NK-92 treated with Interleukin-12 subunit alpha and Interleukin-12 subunit beta, amount 100 ng/mL, for 24 hours (cell line): Measurements from ENCODE around the gene ARHGEF33.

Experiments
- DNase-seq: peaks from one replicate; lab custom pipeline; 2025; lab: John Stamatoyannopoulos, UW

ARHGEF33 gene

DNA sequence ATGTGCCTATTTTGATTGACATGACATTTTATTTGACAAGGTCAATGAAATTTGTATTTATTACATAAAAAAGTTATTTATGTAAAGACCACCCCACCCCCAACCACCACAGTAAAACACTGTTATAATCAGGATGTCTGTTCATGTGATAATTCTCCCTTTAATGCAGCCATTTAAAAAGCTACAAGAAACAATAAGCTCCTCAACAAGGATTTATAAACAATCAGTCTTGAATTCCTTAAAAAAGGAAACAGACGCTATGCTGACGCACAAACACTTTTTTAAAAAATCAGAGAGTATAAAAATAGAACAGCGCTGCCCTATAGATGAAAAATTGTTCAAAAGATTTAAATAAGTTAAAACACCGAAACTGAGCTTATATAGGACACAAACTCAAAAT is 129.0 kb downstream of the ARHGEF33 start:
- no peak for DNase-seq

DNA sequence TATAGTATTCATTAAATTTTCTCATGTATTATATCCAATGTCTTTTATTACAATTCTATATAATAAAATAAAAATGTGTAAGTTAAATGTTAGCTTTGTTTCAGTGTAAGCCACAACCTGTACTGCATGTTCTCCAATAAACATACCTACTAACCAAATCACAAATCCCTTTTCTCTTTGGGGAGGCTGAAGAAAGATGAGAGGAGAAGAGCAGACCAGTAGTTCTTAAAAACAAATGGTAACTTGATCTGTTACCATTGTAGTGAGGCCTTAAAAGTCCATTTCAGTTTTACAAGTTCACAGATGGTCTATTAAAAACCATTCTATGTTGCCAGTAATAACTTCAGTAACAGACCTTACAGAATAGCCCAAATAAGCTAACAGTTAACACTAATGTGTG is 130.7 kb downstream of the ARHGEF33 start:
- DNase-seq: no peak

DNA sequence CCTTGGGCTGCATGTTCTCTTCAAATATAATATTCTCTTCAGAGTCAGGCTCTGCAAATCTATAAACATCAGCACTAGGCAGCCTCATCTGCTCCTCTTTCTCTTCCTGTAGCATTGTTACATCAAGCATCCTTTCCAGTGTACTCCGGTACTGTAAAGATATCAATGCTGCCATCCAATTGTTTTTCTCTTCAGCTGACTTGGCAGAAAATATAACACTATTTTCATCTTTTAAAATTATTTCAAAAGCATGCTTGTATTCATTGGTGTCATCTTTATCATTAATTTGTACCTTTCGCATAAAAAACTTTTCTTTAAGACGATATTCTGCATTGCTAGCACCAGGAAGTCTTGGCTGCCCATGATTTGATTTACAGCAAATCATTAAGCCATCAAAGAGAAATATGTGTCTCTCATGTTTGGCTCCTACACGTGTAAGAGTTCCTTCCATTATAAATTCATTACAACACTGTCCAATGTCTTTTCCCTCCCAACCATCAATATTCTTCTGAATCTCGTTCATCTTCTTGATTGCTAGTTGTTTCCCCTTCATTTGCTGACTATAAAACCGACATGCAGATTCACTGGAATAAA is 133.1 kb downstream of the ARHGEF33 start:
- DNase-seq: no peak

DNA sequence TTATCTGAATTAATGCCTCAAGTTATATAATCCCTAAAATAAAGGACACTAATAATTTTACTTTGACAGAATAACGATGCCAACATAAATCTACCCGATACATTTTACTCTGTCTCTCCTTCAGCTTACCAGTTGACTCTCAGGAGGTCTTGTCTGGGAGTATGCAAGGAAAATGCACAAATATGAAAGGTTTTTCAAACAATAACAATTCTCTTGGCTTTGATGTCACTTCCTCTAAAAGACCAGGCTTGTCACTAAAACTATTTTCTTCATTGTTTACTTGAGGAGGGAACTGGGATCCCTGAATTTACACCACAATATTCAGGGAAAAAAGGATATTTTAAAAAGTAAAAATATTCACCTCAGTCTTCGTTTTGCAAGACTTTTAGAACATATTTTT is 134.0 kb downstream of the ARHGEF33 start:
- no peak for DNase-seq

DNA sequence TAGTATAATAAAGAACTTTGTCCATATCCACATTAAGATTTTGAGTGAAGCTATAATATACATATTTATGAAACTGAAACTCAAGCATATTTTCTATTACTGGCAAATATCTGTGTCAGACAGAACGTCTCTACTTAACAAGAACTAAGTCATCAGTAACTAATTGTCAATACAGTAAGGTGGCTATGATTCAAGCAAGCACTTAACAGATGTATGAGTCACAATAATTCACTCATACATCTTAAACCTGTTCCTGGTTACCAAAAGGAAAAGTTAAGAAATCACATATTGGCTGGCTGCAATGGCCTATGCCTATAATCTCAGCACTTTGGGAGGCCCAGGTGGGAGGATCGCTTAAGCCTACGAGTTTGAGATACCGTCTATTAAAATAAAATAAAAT is 135.2 kb downstream of the ARHGEF33 start:
- no peak for DNase-seq
